Adrenal gland (tissue), 12 donors: ENCODE measurements around the gene ANKMY1. TPM values are rescaled to one million over a fixed set of nuclear protein-coding genes. Genes with fewer than 3 reads are reported as not detected.

ENCODE experiments used
- DNase-seq, 7 donors: peaks; one replicate each; pipeline ENCODE4 v3.0.0-alpha.2; 2019 to 2020
- H3K27ac ChIP-seq, 5 donors: fragments of 200-600 bp; sonication (generic) in 4 of 5; 1 replicate in 3 of 5; 2 replicates in 2 of 5; pipeline versions ENCODE4 v1.5.1 to v1.8.0; 2016 to 2020; ENCODE audit warnings: mild to moderate bottlenecking in 1 of 5
- H3K27me3 ChIP-seq: fragments of 200-600 bp; 2 replicates; pipeline ENCODE4 v1.8.0; 2021
- H3K36me3 ChIP-seq, 2 donors: fragments of 200-600 bp; replicated peaks in 1 of 2; 1 replicate in 1 of 2; 2 replicates in 1 of 2; pipeline versions ENCODE4 v1.5.1 to v1.8.0; 2018 to 2022
- H3K4me1 ChIP-seq, 2 donors: fragments of 200-600 bp; replicated peaks in 1 of 2; 1 replicate in 1 of 2; 2 replicates in 1 of 2; pipeline versions ENCODE4 v1.5.1 to v1.8.0; 2018 to 2021
- H3K4me3 ChIP-seq, 4 donors: fragments of 200-600 bp; sonication (generic) in 3 of 4; one replicate each; pipeline ENCODE4 v1.5.1; 2016 to 2018
- H3K9me3 ChIP-seq, 3 donors: fragments of 200-600 bp; sonication (generic) in 1 of 3; replicated peaks in 1 of 3; 1 replicate in 2 of 3; 2 replicates in 1 of 3; pipeline versions ENCODE4 v1.5.1 to v1.8.0; 2016 to 2021
- CTCF ChIP-seq, 6 experiments: fragments of 450-650 bp in 4 of 6; fragments of 200-600 bp in 2 of 6; sonication (generic) in 1 of 6; IDR thresholded peaks; 1 replicate in 5 of 6; 2 replicates in 1 of 6; pipeline versions ENCODE4 v1.5.1 to v1.8.0; 2016 to 2021; ENCODE audit warnings: antibody characterized with exemption in 6 of 6, mild to moderate bottlenecking in 2 of 6, moderate library complexity in 1 of 6
- POLR2A ChIP-seq, 2 donors: fragments of 450-650 bp; IDR thresholded peaks; one replicate each; pipeline ENCODE4 v1.6.1; 2017; ENCODE audit warnings: antibody characterized with exemption in 2 of 2, mild to moderate bottlenecking in 2 of 2, moderate library complexity in 1 of 2
- WGBS, 4 donors: extraction: QIAGEN DNeasy Blood & Tissue Kit in 2 of 4; methylation state at CpG; one replicate each; pipeline versions ENCODE4 v1.1.5 to v1.1.7; 2013 to 2017; 5-methylcytosine and 5-hydroxymethylcytosine counted together
- intact Hi-C, 2 donors: fragments of 100-400 bp; cut with DNase I; formaldehyde crosslinking; loops; one replicate each; pipeline versions ENCODE4 v1.14.1 to v1.15.0; 2022 to 2023
- polyA plus RNA-seq, 3 donors: library from polyadenylated mRNA; stranded (reverse); fragments of 200-250 nt in 2 of 3; fragments of 350-450 nt in 1 of 3; fragmentation: Illumina TruSeq in 1 of 3; extraction: RNeasy Lipid Tissue Mini Kit (QIAGEN cat#74804) in 1 of 3; gene quantifications; one replicate each; pipeline ENCODE4 v1.2.3, GENCODE V29; 2013 to 2014
- total RNA-seq, 9 donors: library from RNA; depleted of rRNA in 4 of 9; stranded (reverse); fragments of >200 nt in 4 of 9; fragments of 120-200 nt in 1 of 9; fragmentation: NEBNext Ultra II Directional in 1 of 9; extraction: Animal tissue kit (Norgen Biotek cat#: 25700) in 1 of 9; gene quantifications; one replicate each; pipeline versions ENCODE4 v1.1.0 to v1.2.4, GENCODE V29; 2013 to 2023
- donor health status: healthy with polysubstance abuse.
- donor health status: Bipolar disorder and iron deficiency.
- donor health status: DM: yes; HTN: yes; CAD: no.
- donor health status: DM: no; HTN: no; CAD: no.
- donor health status: DM: no; HTN: no; CAD: no.
- donor health status: DM: yes; HTN: yes; CAD: no.

The ANKMY1 gene
- total and polyA plus RNA-seq, 12 donors = 7.2 to 31.7 (median 12.0) TPM

DNA sequence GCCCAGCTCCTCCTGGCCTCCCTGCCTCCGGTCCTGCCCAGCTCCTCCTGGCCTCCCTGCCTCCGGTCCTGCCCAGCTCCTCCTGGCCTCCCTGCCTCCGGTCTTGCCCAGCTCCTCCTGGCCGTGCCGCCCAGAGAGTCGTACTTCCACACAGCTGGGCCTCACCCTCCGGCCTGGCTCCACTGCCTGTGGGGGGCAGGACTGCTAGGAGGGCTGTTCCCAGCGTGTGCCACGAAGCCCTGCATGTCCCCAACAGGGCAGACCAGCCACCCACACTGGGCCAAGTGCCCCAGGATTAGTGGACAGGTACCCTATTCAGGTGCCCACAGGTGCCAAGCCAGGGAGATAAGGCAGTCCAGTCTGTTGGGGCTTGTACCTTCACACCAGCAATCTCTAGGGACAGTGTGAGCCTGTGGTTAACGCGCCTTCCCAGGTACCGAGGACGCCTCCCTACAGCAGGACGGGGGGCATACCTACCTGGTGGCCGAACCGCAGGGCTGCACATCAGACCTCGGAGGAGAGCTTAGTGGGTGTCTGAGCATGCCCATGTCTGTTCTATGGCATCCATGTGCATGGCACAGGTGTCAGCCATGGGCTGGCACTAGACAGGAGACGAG, 117.0 kb downstream of the ANKMY1 start:
- Histone ChIP-seq H3K27ac (no peak overlapping the region), H3K27me3 (no peaks in the 10 kb centered on the region), H3K36me3 (no peaks in the 10 kb centered on the region), H3K9me3 (no peaks in the 10 kb centered on the region), H3K4me1 (peaks cover 36 to 40% of the 10 kb centered on the region in 2 donors), H3K4me3 (no peak overlapping the region)
- WGBS, 4 donors = 88 to 100% (median 90%) methylated on average over 6 to 18 of the region's 18 CpGs
- TF ChIP-seq CTCF (IDR thresholded peaks at IDR 0.05) = no peak
- no peak for TF ChIP-seq POLR2A (IDR thresholded peaks at IDR 0.05)
- intact Hi-C loops = loop anchor here in 1 of 2 donors (5.0 kb wide), 1 partner anchor 289 kb away; no protein-coding TSS in a partner anchor
- DNase-seq = peak in 1 of 7 donors; percentile 16

GRCh38 chr2:240440251-240440650, 117.5 kb downstream of the ANKMY1 start:
- Histone ChIP-seq H3K27me3 (no peaks in the 10 kb centered on the region), H3K4me1 (peaks cover 36 to 40% of the 10 kb centered on the region in 2 donors), H3K9me3 (no peaks in the 10 kb centered on the region), H3K27ac (no peak overlapping the region), H3K4me3 (no peak overlapping the region), H3K36me3 (no peaks in the 10 kb centered on the region)
- TF ChIP-seq CTCF (IDR thresholded peaks at IDR 0.05) (no peak), POLR2A (IDR thresholded peaks at IDR 0.05) (no peak)
- 92 to 95% (median 93%) methylated on average over 10 to 12 of the region's 12 CpGs for WGBS, 4 donors
- DNase-seq = peak in 1 of 7 donors; percentile 16
- intact Hi-C loops = loop anchor here in 1 of 2 donors (5.0 kb wide), 1 partner anchor 288 kb away; no protein-coding TSS in a partner anchor

- H3K9me3 ChIP-seq = no peaks in the 10 kb centered on the region
- no peak overlapping the region for H3K27ac ChIP-seq
- no peaks in the 10 kb centered on the region for H3K27me3 ChIP-seq
- intact Hi-C loops = loop anchor here (2.0 to 5.0 kb wide), 3 partner anchors 207 to 287 kb away; no protein-coding TSS in a partner anchor
- H3K4me1 ChIP-seq = peaks cover 36 to 43% of the 10 kb centered on the region in 2 donors
- no peaks in the 10 kb centered on the region for H3K36me3 ChIP-seq
- TF ChIP-seq POLR2A (IDR thresholded peaks at IDR 0.05) = no peak
- no peak for TF ChIP-seq CTCF (IDR thresholded peaks at IDR 0.05)
- no peak overlapping the region for H3K4me3 ChIP-seq
- DNase-seq = peak in 3 of 7 donors; percentile 8 to 15 (median 15)
- WGBS, 4 donors = 70 to 93% (median 84%) methylated on average over 3 to 15 of the region's 15 CpGs
These were observed 118.1 kb downstream of the ANKMY1 start for GRCh38 chr2:240439698-240440151.

GRCh38 chr2:240438810-240439697, 118.7 kb downstream of the ANKMY1 start:
- no peak for TF ChIP-seq CTCF (IDR thresholded peaks at IDR 0.05)
- TF ChIP-seq POLR2A (IDR thresholded peaks at IDR 0.05) = no peak
- Histone ChIP-seq H3K36me3 (no peaks in the 10 kb centered on the region), H3K4me3 (no peak overlapping the region), H3K27me3 (no peaks in the 10 kb centered on the region), H3K9me3 (no peaks in the 10 kb centered on the region), H3K4me1 (peaks cover 40 to 46% of the 10 kb centered on the region in 2 donors), H3K27ac (peak overlapping the region in 2 of 5 donors; percentile 52 to 100)
- 66 to 80% (median 77%) methylated on average over 9 to 25 of the region's 25 CpGs for WGBS, 4 donors
- peak in 5 of 7 donors; percentile 34 to 62 (median 48) for DNase-seq
- intact Hi-C loops = loop anchor here (2.0 to 5.0 kb wide), 2 partner anchors 206 to 207 kb away; no protein-coding TSS in a partner anchor
